Skeletal muscle tissue (tissue), 5 donors: ENCODE measurements around the gene BCO2. TPM values are rescaled to one million over a fixed set of nuclear protein-coding genes. Genes with fewer than 3 reads are reported as not detected.

Experiments used
- H3K27ac ChIP-seq: one replicate; pipeline ENCODE4 v1.7.0; 2013; ENCODE audit warnings: mild to moderate bottlenecking, low read depth, low read length, inconsistent platforms
- H3K27me3 ChIP-seq, 3 donors: one replicate each; pipeline ENCODE4 v1.7.0; 2013; ENCODE audit warnings: low read length in 3 of 3; ENCODE audit not compliant: control insufficient read depth in 3 of 3, insufficient read depth in 3 of 3
- H3K36me3 ChIP-seq, 3 donors: one replicate each; pipeline ENCODE4 v1.7.0; 2013; ENCODE audit warnings: low read length in 3 of 3; ENCODE audit not compliant: control insufficient read depth in 3 of 3, insufficient read depth in 3 of 3
- H3K4me1 ChIP-seq, 3 donors: one replicate each; pipeline ENCODE4 v1.7.0; 2013; ENCODE audit warnings: low read length in 3 of 3, mild to moderate bottlenecking in 3 of 3; ENCODE audit not compliant: control insufficient read depth in 3 of 3, insufficient read depth in 3 of 3
- H3K4me3 ChIP-seq, 3 donors: one replicate each; pipeline ENCODE4 v1.7.0; 2013; ENCODE audit warnings: low read length in 3 of 3
- H3K9ac ChIP-seq, 3 donors: one replicate each; pipeline ENCODE4 v1.7.0; 2013; ENCODE audit warnings: low read length in 3 of 3, mild to moderate bottlenecking in 3 of 3, moderate library complexity in 2 of 3, low read depth in 1 of 3
- H3K9me3 ChIP-seq, 3 donors: one replicate each; pipeline ENCODE4 v1.7.0; 2013; ENCODE audit warnings: low read length in 3 of 3; ENCODE audit not compliant: control insufficient read depth in 3 of 3
- small RNA-seq: library from RNA; depleted of rRNA; stranded (forward); fragments of <200 nt; gene quantifications from one replicate; pipeline ENCODE3, GENCODE V24; 2014
- total RNA-seq: library from RNA; depleted of rRNA; stranded (reverse); fragments of >200 nt; gene quantifications from one replicate; pipeline ENCODE4 v1.2.3, GENCODE V29; 2014
- donor health status: Osteomylitis.

BCO2 gene
- total RNA-seq, 1 donor from 2014 or later = 9.4 TPM

DNA sequence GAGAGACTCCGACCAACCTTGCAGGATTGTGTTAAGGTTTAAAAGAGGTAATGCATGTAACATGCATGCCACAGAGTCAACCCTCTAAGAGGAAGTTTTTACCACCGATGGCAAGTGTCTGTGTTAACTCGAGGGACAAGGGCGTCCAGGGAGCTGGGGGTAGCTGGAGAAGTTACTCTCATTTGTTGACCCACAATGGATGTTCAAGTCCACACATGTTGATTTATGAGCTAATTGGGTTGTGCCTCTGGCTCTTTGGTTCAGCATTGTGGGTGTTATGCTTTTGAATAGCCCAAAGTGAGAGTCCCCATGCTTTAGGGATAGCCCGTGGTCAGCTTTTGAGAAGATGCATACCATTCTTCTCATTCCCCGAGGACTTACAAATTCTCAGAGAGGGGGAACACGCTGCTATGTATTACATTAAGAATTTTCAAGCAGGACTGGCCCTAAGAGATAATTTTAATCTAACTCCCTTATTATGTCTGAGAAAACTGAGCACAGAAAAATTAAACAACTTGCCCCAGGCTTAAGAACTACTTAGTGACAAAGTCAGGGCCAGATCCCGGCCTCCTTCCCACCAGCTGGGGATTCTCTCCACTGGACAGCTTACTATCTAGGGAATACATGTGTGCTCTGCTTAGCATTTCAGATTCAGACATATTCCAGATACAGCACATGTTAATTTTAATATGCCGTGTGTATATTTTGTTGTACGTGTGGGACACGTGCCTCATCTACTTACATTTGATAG lies 90.5 kb downstream of the BCO2 start:
- H3K36me3 ChIP-seq = no peaks in the 10 kb centered on the region
- peaks cover 0 to 3% (median 0%) of the 10 kb centered on the region in 3 donors for H3K4me1 ChIP-seq
- H3K9ac ChIP-seq = no peak overlapping the region
- no peak overlapping the region for H3K4me3 ChIP-seq
- no peak overlapping the region for H3K27ac ChIP-seq
- H3K9me3 ChIP-seq = no peaks in the 10 kb centered on the region
- H3K27me3 ChIP-seq = no peaks in the 10 kb centered on the region

DNA sequence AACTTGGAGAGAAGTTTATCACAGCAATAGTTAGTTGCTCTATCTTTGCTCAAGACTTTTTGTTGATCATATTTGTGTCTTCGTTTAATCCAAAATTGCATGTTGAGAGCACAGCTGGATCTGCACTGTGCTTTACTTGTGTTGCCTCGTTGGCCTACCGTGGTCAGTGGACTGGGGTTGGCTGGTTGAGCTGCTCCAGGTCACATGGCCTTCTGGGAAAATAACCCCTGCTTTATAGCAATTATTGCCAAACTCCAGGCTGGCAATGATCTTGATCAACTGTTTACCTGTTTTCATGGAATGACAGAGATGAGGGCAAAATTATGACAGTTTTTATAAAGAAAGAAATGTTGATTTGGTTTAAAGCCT lies 91.1 kb downstream of the BCO2 start:
- no peaks in the 10 kb centered on the region for H3K27me3 ChIP-seq
- no peak overlapping the region for H3K4me3 ChIP-seq
- H3K9ac ChIP-seq = no peak overlapping the region
- no peaks in the 10 kb centered on the region for H3K9me3 ChIP-seq
- no peaks in the 10 kb centered on the region for H3K36me3 ChIP-seq
- no peak overlapping the region for H3K27ac ChIP-seq
- H3K4me1 ChIP-seq = peaks cover 0 to 3% (median 0%) of the 10 kb centered on the region in 3 donors

DNA sequence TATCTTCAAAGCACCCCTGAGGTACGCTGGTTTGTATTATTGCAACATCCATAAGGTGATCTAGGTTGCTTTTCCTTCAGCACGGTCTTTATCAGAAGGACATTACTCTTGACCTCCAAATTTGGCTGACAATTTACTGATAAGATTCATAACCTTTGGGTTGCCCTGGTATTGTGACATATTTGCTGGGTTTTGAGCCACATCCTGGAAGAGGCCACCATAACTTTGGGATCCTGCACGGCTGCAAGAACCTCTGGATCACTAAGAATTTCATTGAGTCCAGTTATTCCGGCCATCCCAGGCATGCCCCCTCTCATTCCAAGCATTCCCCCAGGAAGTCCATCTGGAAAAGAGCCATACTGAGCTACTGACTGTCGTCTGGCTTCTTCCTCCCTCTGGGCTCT lies 91.9 kb downstream of the BCO2 start:
- no peaks in the 10 kb centered on the region for H3K36me3 ChIP-seq
- H3K9me3 ChIP-seq = no peaks in the 10 kb centered on the region
- H3K4me1 ChIP-seq = peaks cover 0 to 3% (median 0%) of the 10 kb centered on the region in 3 donors
- no peak overlapping the region for H3K4me3 ChIP-seq
- H3K27ac ChIP-seq = no peak overlapping the region
- no peak overlapping the region for H3K9ac ChIP-seq
- no peaks in the 10 kb centered on the region for H3K27me3 ChIP-seq

DNA sequence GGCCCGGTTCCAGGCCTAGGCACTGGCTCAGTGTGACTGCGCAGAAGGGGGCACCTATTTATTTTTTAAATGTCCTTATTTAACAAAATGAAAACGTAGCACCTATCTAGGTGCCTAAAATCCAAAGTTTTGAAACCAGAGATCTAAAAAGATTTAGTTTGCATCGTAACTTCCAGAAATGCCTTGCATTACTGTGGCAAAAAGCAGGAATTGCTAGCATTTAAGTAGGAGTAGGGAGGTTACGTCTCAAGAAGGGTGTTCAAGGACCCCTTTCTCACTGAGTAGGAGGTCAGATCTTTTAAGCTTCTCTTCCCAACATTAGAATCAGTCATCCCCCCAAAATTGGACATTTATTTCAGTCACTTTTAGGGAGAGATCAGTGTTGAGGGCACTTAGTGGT lies 93.1 kb downstream of the BCO2 start:
- no peaks in the 10 kb centered on the region for H3K36me3 ChIP-seq
- H3K4me3 ChIP-seq = no peak overlapping the region
- no peak overlapping the region for H3K9ac ChIP-seq
- peaks cover 0 to 3% (median 0%) of the 10 kb centered on the region in 3 donors for H3K4me1 ChIP-seq
- no peak overlapping the region for H3K27ac ChIP-seq
- no peaks in the 10 kb centered on the region for H3K9me3 ChIP-seq
- H3K27me3 ChIP-seq = no peaks in the 10 kb centered on the region

Small RNA genes lying within 50 kb of the gene (small RNA-seq; reads per million reads assigned to genes)
- gene MRPS36P4 = not detected

Other genes with a start within 250 kb of the BCO2 start
- gene DIXDC1, start 238.2 kb upstream of the BCO2 start, total RNA-seq = 23.0 TPM
- gene DLAT, start 150.1 kb upstream of the BCO2 start, total RNA-seq = 37.6 TPM
- 1.6 TPM for gene PIH1D2, start 101.5 kb upstream of the BCO2 start, total RNA-seq
- 16.7 TPM for gene NKAPD1, start 101.2 kb upstream of the BCO2 start, total RNA-seq
- 66.8 TPM for gene TIMM8B, start 88.8 kb upstream of the BCO2 start, total RNA-seq
- gene SDHD, start 88.6 kb upstream of the BCO2 start, total RNA-seq = 129 TPM
- 0.52 TPM for gene IL18, start 11.4 kb upstream of the BCO2 start, total RNA-seq
- 1.0 TPM for gene TEX12, start 8.1 kb upstream of the BCO2 start, total RNA-seq
- 13.0 TPM for gene PTS, start 50.9 kb downstream of the BCO2 start, total RNA-seq
- gene PLET1, start 85.3 kb downstream of the BCO2 start, total RNA-seq = not detected